Measurements from ENCODE around the gene CIROP. TPM values are rescaled to one million over a fixed set of nuclear protein-coding genes. Genes with fewer than 3 reads are reported as not detected.

The CIROP gene, protein sequence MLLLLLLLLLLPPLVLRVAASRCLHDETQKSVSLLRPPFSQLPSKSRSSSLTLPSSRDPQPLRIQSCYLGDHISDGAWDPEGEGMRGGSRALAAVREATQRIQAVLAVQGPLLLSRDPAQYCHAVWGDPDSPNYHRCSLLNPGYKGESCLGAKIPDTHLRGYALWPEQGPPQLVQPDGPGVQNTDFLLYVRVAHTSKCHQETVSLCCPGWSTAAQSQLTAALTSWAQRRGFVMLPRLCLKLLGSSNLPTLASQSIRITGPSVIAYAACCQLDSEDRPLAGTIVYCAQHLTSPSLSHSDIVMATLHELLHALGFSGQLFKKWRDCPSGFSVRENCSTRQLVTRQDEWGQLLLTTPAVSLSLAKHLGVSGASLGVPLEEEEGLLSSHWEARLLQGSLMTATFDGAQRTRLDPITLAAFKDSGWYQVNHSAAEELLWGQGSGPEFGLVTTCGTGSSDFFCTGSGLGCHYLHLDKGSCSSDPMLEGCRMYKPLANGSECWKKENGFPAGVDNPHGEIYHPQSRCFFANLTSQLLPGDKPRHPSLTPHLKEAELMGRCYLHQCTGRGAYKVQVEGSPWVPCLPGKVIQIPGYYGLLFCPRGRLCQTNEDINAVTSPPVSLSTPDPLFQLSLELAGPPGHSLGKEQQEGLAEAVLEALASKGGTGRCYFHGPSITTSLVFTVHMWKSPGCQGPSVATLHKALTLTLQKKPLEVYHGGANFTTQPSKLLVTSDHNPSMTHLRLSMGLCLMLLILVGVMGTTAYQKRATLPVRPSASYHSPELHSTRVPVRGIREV
- not detected for polyA plus RNA-seq (2013, experiment 1 of 2)
- not detected for polyA plus RNA-seq (2013, experiment 2 of 2)

DNA sequence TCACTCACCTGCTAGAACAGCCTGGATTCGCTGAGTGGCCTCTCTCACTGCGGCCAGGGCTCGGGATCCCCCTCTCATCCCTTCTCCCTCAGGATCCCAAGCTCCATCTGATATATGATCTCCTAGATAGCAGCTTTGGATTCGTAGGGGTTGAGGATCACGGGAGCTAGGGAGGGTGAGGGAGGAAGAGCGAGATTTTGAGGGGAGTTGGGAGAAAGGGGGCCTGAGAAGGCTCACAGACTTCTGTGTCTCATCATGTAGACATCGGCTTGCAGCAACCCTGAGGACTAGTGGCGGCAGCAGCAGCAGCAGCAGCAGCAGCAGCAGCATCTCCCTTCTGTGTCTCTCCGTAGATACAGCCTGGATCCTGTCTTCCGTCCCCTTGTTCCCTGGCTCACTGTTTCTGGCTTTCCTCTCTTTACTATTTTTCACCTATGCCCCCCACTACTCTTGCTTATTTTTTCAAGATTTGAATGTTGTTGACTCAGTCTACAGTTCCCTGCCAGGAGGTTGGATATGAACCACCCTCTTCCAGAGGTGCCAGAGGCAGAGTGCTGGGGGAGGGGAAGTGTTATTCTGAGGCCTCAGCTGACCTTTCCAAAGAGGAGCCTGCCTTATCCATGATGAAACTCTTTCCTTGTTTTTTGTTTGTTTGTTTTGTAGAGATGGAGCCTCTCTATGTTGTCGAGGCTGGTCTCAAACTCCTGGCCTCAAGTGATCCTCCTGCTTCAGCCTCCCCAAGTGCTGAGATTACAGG is at the start of gene CIROP:
TSS of gene CIROP (minus strand) at position 399 of the 757 bp plus-strand sequence. CDS start at position 330, 69 bp downstream.
- Histone ChIP-seq H3K36me3 (ENCODE audit: control insufficient read depth, insufficient read depth, low read length) (peaks cover 2% of the 10 kb centered on the region), H3K4me1 (ENCODE audit: control insufficient read depth, insufficient read depth, low read length, poor library complexity, severe bottlenecking) (no peaks in the 10 kb centered on the region), H3K9me3 (ENCODE audit: control insufficient read depth, low read length) (no peaks in the 10 kb centered on the region), H3K4me3 (ENCODE audit: extremely low read depth, insufficient read depth, low read length, poor library complexity, severe bottlenecking) (no peak within 1 kb of the TSS), H3K27ac (ENCODE audit: low read depth, low read length, severe bottlenecking) (peak within 1 kb of the TSS; percentile 8)
- 59 to 64% methylated on average over 6 to 8 of the region's 11 CpGs for WGBS, 2 experiments (ENCODE audit: insufficient coverage in 2 of 2)

DNA sequence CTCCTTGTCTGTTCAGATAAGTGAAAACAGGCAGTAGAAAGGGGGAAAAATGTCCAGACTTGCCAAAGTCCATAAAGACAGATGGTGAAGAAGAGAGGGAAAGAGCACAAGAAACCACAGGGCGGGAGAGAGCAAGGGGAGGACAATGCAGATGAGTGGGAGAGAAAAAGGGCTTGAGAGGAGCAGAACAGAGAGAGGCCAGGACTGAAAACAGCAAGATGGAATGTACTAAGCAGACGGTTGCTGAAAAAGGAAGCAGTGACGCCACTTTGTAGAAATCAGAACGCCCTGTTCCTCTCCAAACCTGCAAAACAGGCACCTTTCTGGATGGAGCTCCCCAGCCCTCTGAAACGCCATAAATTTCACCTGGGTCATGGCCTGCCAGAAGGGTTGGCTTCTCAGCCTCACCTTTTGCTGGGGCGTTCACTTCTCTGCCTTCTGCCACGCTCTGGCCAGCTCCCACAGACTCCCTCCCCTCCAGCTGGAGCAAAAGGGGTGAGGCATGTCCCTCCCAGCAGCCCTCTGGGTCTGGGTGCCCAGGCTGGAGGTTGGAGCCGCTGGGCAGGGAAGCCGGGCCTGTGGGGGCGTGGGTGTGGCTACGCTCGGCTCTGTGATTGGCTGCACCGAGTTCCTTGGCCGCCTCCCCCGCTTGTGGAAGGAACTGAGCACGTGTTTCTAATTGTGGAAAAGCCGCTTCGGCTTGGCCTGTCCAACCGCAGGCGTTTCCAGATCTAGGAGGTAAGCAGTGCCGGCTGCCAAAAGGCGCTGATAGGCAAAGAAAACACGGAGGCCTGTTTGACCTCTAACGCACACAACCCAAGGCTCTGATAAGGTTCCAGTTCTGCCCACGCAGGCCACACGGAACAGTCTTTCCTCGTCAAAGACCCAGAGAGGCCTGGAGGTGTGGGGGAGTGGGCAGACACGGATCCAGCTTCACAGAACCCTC is 49.3 kb upstream of the CIROP start:
- no peaks in the 10 kb centered on the region for H3K9me3 ChIP-seq (ENCODE audit: control insufficient read depth, low read length)
- H3K4me1 ChIP-seq (ENCODE audit: control insufficient read depth, insufficient read depth, low read length, poor library complexity, severe bottlenecking), result peaks cover 23% of the 10 kb centered on the region
- WGBS, 2 experiments (ENCODE audit: insufficient coverage in 2 of 2), result 84 to 86% methylated on average over 23 to 26 of the region's 28 CpGs
- H3K4me3 ChIP-seq (ENCODE audit: extremely low read depth, insufficient read depth, low read length, poor library complexity, severe bottlenecking), result no peak overlapping the region
- H3K27ac ChIP-seq (ENCODE audit: low read depth, low read length, severe bottlenecking), result peak overlapping the region; percentile 80
- no peaks in the 10 kb centered on the region for H3K36me3 ChIP-seq (ENCODE audit: control insufficient read depth, insufficient read depth, low read length)

DNA sequence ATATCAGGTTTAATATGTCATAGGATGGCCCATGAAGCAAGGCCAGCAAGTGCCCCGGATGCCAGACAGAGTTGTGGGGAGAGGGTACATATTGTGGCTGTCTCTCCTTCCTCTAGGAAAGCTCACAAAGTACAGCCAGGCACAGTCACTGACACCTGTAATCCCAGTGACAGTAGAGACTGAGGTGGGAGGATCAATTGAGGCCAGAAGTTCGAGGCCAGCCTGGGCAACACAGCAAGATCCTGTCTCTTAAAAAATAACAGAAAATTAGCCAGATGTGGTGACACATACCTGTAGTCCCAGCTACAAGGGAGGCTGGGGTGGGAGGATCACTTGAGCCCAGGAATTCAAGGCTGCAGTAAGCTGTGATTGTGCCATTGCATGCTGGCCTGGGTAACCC is 46.6 kb upstream of the CIROP start:
- 92 to 100% methylated on average over 2 of the region's 2 CpGs for WGBS, 2 experiments (ENCODE audit: insufficient coverage in 2 of 2)
- H3K4me1 ChIP-seq (ENCODE audit: control insufficient read depth, insufficient read depth, low read length, poor library complexity, severe bottlenecking), result peaks cover 26% of the 10 kb centered on the region
- no peak overlapping the region for H3K4me3 ChIP-seq (ENCODE audit: extremely low read depth, insufficient read depth, low read length, poor library complexity, severe bottlenecking)
- H3K36me3 ChIP-seq (ENCODE audit: control insufficient read depth, insufficient read depth, low read length), result no peaks in the 10 kb centered on the region
- no peaks in the 10 kb centered on the region for H3K9me3 ChIP-seq (ENCODE audit: control insufficient read depth, low read length)
- no peak overlapping the region for H3K27ac ChIP-seq (ENCODE audit: low read depth, low read length, severe bottlenecking)

DNA sequence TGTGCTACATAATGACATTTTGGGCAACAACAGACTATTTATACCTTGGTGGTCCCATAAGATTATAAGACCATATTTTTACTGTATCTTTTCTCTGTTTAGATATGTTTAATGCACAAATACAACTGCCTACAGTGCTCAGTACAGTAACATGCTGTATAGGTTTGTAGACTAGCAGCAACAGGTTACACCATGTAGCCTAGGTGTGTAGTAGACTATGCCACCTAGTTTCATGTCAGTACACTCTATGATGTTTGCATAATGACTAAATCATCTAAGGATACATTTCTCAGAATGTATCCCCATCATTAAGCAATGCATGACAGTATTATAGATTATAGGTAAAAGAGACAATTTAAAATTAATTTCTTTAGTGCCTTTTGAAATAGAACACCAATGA is 45.0 kb upstream of the CIROP start:
- Histone ChIP-seq H3K4me1 (ENCODE audit: control insufficient read depth, insufficient read depth, low read length, poor library complexity, severe bottlenecking) (peaks cover 23% of the 10 kb centered on the region), H3K9me3 (ENCODE audit: control insufficient read depth, low read length) (no peaks in the 10 kb centered on the region), H3K4me3 (ENCODE audit: extremely low read depth, insufficient read depth, low read length, poor library complexity, severe bottlenecking) (no peak overlapping the region), H3K36me3 (ENCODE audit: control insufficient read depth, insufficient read depth, low read length) (no peaks in the 10 kb centered on the region), H3K27ac (ENCODE audit: low read depth, low read length, severe bottlenecking) (no peak overlapping the region)

DNA sequence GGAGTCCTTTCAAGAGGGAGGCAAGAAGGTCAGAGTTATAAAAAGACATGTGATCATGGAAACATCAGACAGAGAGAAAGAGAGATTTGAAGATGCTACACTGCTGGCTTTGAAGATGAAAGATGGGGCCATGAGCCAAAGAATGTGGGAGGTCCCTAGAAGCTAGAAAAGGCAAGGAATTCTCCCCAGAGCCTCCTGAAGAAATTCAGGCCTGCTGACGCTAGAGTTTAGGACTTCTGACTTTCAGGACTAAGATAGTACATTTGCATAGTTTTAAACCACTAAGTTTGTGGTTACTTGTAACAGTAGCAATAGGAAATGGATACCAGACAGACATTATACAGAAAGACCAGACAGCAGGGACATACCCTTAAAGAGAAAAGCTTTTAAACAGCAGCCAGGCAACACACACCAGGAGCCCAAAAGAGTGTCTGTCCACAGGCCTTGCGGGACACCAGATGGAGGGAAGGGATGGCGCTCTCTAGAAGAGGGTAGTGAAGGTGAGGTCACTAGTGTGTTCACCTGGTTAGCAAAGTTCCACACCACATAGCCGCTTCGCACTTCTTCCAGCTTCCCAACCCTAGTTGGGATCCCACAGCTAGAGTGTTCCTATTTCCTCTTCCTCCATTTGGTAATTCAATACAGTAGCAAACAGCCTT is 43.9 kb upstream of the CIROP start:
- Histone ChIP-seq H3K9me3 (ENCODE audit: control insufficient read depth, low read length) (no peaks in the 10 kb centered on the region), H3K4me3 (ENCODE audit: extremely low read depth, insufficient read depth, low read length, poor library complexity, severe bottlenecking) (no peak overlapping the region), H3K4me1 (ENCODE audit: control insufficient read depth, insufficient read depth, low read length, poor library complexity, severe bottlenecking) (peaks cover 13% of the 10 kb centered on the region), H3K36me3 (ENCODE audit: control insufficient read depth, insufficient read depth, low read length) (no peaks in the 10 kb centered on the region), H3K27ac (ENCODE audit: low read depth, low read length, severe bottlenecking) (no peak overlapping the region)
- 96 to 100% methylated on average over 2 to 3 of the region's 5 CpGs for WGBS, 2 experiments (ENCODE audit: insufficient coverage in 2 of 2)

DNA sequence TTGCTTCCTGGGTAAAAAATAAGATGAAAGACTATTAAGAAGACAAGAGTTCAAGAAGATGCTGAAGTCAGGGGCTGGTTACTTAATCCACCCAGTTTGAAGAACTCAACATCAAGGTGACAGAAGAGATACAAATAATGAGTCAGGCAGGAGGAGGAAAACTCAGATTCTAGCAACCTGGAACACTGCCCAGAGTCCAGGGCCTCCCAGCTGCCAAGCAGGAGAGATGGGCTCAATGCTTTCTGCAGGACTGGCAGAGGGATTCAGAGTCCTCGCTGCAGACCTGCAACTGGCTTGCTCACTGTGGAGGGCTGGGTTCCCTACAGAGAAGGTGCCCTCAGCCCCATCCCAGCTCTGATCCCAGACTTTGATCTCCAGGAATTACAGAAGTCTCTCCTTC is 42.9 kb upstream of the CIROP start:
- 90 to 100% methylated on average over 1 of the region's 1 CpG for WGBS, 2 experiments (ENCODE audit: insufficient coverage in 2 of 2)
- Histone ChIP-seq H3K27ac (ENCODE audit: low read depth, low read length, severe bottlenecking) (no peak overlapping the region), H3K4me3 (ENCODE audit: extremely low read depth, insufficient read depth, low read length, poor library complexity, severe bottlenecking) (no peak overlapping the region), H3K9me3 (ENCODE audit: control insufficient read depth, low read length) (no peaks in the 10 kb centered on the region), H3K36me3 (ENCODE audit: control insufficient read depth, insufficient read depth, low read length) (no peaks in the 10 kb centered on the region), H3K4me1 (ENCODE audit: control insufficient read depth, insufficient read depth, low read length, poor library complexity, severe bottlenecking) (peaks cover 11% of the 10 kb centered on the region)

DNA sequence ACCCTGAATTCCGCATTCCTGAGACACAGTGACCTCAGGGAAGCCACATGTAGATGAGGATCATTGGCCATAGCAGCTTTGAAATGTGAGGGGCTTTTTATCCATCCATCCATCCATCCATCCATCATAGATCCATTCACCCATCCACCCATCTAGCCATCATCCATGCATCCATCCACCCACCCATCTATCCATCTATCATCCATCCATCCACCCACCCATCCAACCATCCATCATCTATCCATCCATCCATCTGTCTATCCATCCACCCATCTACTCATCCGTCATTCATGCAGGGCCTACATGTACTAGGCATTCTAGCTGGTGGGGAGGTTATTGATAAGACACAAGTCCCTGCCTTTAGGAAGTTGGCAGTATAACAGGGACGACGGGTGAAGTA is 42.2 kb upstream of the CIROP start:
- Histone ChIP-seq H3K36me3 (ENCODE audit: control insufficient read depth, insufficient read depth, low read length) (no peaks in the 10 kb centered on the region), H3K4me3 (ENCODE audit: extremely low read depth, insufficient read depth, low read length, poor library complexity, severe bottlenecking) (no peak overlapping the region), H3K9me3 (ENCODE audit: control insufficient read depth, low read length) (no peaks in the 10 kb centered on the region), H3K4me1 (ENCODE audit: control insufficient read depth, insufficient read depth, low read length, poor library complexity, severe bottlenecking) (peaks cover 11% of the 10 kb centered on the region), H3K27ac (ENCODE audit: low read depth, low read length, severe bottlenecking) (no peak overlapping the region)
- WGBS, 2 experiments (ENCODE audit: insufficient coverage in 2 of 2), result 100% methylated on average over 2 of the region's 4 CpGs

DNA sequence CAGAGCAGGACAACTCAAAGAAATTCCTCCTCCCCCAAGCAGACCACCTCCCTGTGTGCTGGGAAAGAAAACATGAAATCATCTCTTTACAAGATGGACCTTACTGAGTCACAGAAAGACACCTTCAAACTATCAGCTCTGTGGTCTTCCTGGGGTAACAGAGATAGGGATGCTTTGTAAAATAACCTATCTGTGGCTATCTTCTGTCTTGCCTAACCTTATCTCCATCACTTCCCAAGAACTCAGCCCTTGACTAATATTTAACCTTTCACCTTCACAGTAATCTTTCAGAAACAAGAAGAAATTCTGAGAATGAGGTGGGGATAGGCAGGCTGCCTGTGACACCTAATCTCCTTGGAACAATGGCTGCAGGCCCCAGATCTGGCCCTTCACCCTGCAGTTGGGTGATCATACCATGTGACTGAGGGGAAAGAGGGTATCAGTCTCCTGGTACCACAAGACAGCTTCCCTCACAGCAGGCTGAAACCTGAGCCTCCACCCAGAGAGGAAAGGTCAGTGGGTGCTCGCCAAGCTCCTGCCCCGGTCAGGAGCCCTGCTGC is 41.6 kb upstream of the CIROP start:
- no peak overlapping the region for H3K4me3 ChIP-seq (ENCODE audit: extremely low read depth, insufficient read depth, low read length, poor library complexity, severe bottlenecking)
- H3K36me3 ChIP-seq (ENCODE audit: control insufficient read depth, insufficient read depth, low read length), result no peaks in the 10 kb centered on the region
- no peaks in the 10 kb centered on the region for H3K9me3 ChIP-seq (ENCODE audit: control insufficient read depth, low read length)
- no peak overlapping the region for H3K27ac ChIP-seq (ENCODE audit: low read depth, low read length, severe bottlenecking)
- 94 to 100% methylated on average over 2 of the region's 2 CpGs for WGBS, 2 experiments (ENCODE audit: insufficient coverage in 2 of 2)
- H3K4me1 ChIP-seq (ENCODE audit: control insufficient read depth, insufficient read depth, low read length, poor library complexity, severe bottlenecking), result peaks cover 11% of the 10 kb centered on the region

DNA sequence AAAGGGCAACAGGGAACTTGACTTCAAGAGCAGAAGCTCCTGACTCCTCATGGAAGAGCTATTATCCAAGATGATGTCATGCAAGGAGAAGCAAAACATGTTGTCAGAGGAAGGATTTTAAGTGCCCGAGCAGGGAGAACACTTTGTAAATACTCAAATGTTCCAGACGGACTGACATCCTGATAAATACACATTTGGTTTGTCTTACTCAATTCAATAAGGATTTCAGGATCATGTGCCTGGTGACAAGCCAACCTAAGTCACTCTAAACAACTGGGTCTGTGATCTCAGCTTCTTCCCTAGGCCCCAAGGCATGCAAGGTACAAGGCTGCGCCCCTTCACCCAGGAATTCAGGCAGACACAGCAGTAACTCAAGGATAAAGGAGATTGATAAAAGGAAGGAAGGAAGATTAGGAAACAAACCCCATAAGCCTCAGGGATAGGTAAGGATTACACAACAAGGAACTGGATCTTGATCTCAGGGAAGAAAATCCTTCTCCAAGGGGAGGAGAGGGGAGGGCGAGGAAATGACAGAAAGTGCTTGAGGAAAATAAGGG is 41.1 kb upstream of the CIROP start:
- Histone ChIP-seq H3K9me3 (ENCODE audit: control insufficient read depth, low read length) (no peaks in the 10 kb centered on the region), H3K4me1 (ENCODE audit: control insufficient read depth, insufficient read depth, low read length, poor library complexity, severe bottlenecking) (peaks cover 11% of the 10 kb centered on the region), H3K27ac (ENCODE audit: low read depth, low read length, severe bottlenecking) (no peak overlapping the region), H3K4me3 (ENCODE audit: extremely low read depth, insufficient read depth, low read length, poor library complexity, severe bottlenecking) (no peak overlapping the region), H3K36me3 (ENCODE audit: control insufficient read depth, insufficient read depth, low read length) (no peaks in the 10 kb centered on the region)
- WGBS, 2 experiments (ENCODE audit: insufficient coverage in 2 of 2), result 79 to 83% methylated on average over 2 of the region's 4 CpGs

Data from mesodermal cell (in vitro differentiated cells).